HCT116 (cell line): ENCODE results near the gene ABHD12. TPM values are rescaled to one million over a fixed set of nuclear protein-coding genes. Genes with fewer than 3 reads are reported as not detected.

Experiments
- ATAC-seq: fragments of 200-7000 bp; cut with Tn5 transposase; 2 replicates; pipeline ENCODE4 v1.9.1; 2020; ENCODE audit warnings: mild to moderate bottlenecking, moderate library complexity
- BruUV-seq: library from RNA; stranded (reverse); fragments of 400-500 nt; replicated peaks from 2 replicates; lab custom pipeline; 2021; lab: Mats Ljungman, UMichigan
- CTCF ChIA-PET: fragments of 300-600 bp; sonication (Branson Sonifier 250); formaldehyde crosslinking; loops from one replicate; lab custom pipeline; 2021; ENCODE audit warnings: antibody characterized with exemption; lab: Charles Lee
- POLR2A ChIA-PET: fragments of 300-600, 350-600 bp; sonication (Branson Sonifier 250); formaldehyde crosslinking; loops from one replicate; lab custom pipeline; 2021; ENCODE audit warnings: antibody characterized with exemption; lab: Charles Lee
- RAD21 ChIA-PET, 2 experiments: fragments of 300-600 bp; sonication (Branson Sonifier 250); formaldehyde crosslinking; loops; one replicate each; lab custom pipeline; 2023; ENCODE audit warnings: low total read pairs in 2 of 2; ENCODE audit not compliant: uncharacterized antibody in 2 of 2, unreplicated experiment in 2 of 2, low non-redundant PET in 1 of 2; lab: Charles Lee
- DNase-seq: peaks from one replicate; pipeline ENCODE4 v3.0.0-alpha.2; 2010; ENCODE audit warnings: low read depth, low spot score
- H2AFZ ChIP-seq: fragments of 200-600 bp; shearing (Covaris generic), sonication (generic); 2 replicates; pipeline ENCODE4 v1.6.1; 2017; ENCODE audit warnings: low read depth, mixed run types, mixed read lengths, antibody characterized with exemption, low read length; ENCODE audit not compliant: poor library complexity, severe bottlenecking
- H3K27ac ChIP-seq: 2 replicates; pipeline ENCODE4 v1.5.1; 2012; ENCODE audit warnings: low read depth, low read length
- H3K27me3 ChIP-seq: fragments of 200-600 bp; sonication (generic); 2 replicates; pipeline ENCODE4 v1.6.1; 2016; ENCODE audit warnings: mixed run types, low read length, mixed read lengths; ENCODE audit not compliant: insufficient read depth
- H3K36me3 ChIP-seq, 2 experiments: fragments of 200-500 bp in 1 of 2; fragments of 200-600 bp in 1 of 2; sonication (Bioruptor generic) in 1 of 2; sonication (generic) in 1 of 2; 2 replicates each; pipeline versions ENCODE4 v1.5.1 to v1.6.1; 2014 to 2016; ENCODE audit warnings: low read length in 2 of 2, inconsistent platforms in 1 of 2, mixed read lengths in 1 of 2, mixed run types in 1 of 2; ENCODE audit not compliant: insufficient read depth in 2 of 2, control insufficient read depth in 1 of 2
- H3K4me1 ChIP-seq, 2 experiments: fragments of 200-600 bp in 1 of 2; sonication (generic) in 1 of 2; 2 replicates each; pipeline versions ENCODE4 v1.5.1 to v1.6.1; 2012 to 2017; ENCODE audit warnings: low read length in 2 of 2, inconsistent platforms in 1 of 2, mild to moderate bottlenecking in 1 of 2, mixed read lengths in 1 of 2, mixed run types in 1 of 2, moderate library complexity in 1 of 2; ENCODE audit not compliant: insufficient read depth in 2 of 2, control insufficient read depth in 1 of 2
- H3K4me2 ChIP-seq: fragments of 200-600 bp; sonication (generic); 2 replicates; pipeline ENCODE4 v1.6.1; 2017; ENCODE audit warnings: mixed run types, low read length, mixed read lengths
- H3K4me3 ChIP-seq, 2 experiments: fragments of 200-600 bp in 1 of 2; sonication (generic) in 1 of 2; replicated peaks in 1 of 2; 2 replicates each; pipeline ENCODE4 v1.5.1; 2011 to 2016; ENCODE audit warnings: low read length in 2 of 2, control low read depth in 1 of 2, low read depth in 1 of 2, mild to moderate bottlenecking in 1 of 2, mixed read lengths in 1 of 2, mixed run types in 1 of 2
- H3K79me2 ChIP-seq: fragments of 200-600 bp; sonication (generic); 2 replicates; pipeline ENCODE4 v1.6.1; 2017; ENCODE audit warnings: mild to moderate bottlenecking, mixed run types, low read length, moderate library complexity, mixed read lengths; ENCODE audit not compliant: insufficient read depth
- H3K9ac ChIP-seq: fragments of 200-600 bp; sonication (generic); 2 replicates; pipeline ENCODE4 v1.6.1; 2016; ENCODE audit warnings: low read length, mixed read lengths
- H3K9me2 ChIP-seq: fragments of 200-600 bp; sonication (generic), shearing (Covaris generic); 2 replicates; pipeline ENCODE4 v1.6.1; 2017; ENCODE audit warnings: mixed run types, mild to moderate bottlenecking, moderate library complexity; ENCODE audit not compliant: insufficient read depth
- H3K9me3 ChIP-seq, 2 experiments: fragments of 200-500 bp in 1 of 2; fragments of 200-600 bp in 1 of 2; sonication (Bioruptor generic) in 1 of 2; sonication (generic) in 1 of 2; 2 replicates each; pipeline ENCODE4 v1.6.1; 2014 to 2017; ENCODE audit warnings: low read length in 2 of 2, mixed read lengths in 2 of 2, inconsistent platforms in 1 of 2, low read depth in 1 of 2, mild to moderate bottlenecking in 1 of 2, mixed run types in 1 of 2, moderate library complexity in 1 of 2; ENCODE audit not compliant: control insufficient read depth in 1 of 2, insufficient read depth in 1 of 2
- H4K20me1 ChIP-seq: fragments of 200-600 bp; sonication (generic), shearing (Covaris generic); 2 replicates; pipeline ENCODE4 v1.6.1; 2017; ENCODE audit warnings: mixed run types, mild to moderate bottlenecking, moderate library complexity; ENCODE audit not compliant: insufficient read depth
- ELF1 ChIP-seq: IDR thresholded peaks from 2 replicates; pipeline ENCODE4 v1.6.1; 2012; ENCODE audit warnings: low read depth, borderline replicate concordance
- EZH2 ChIP-seq: fragments of 200-600 bp; sonication (generic); IDR thresholded peaks from 2 replicates; pipeline ENCODE4 v1.6.1; 2017; ENCODE audit warnings: antibody characterized with exemption, mixed run types
- EZH2phosphoT487 ChIP-seq: fragments of 200-600 bp; IDR thresholded peaks from 2 replicates; pipeline ENCODE4 v1.6.1; 2018; ENCODE audit warnings: antibody characterized with exemption, borderline replicate concordance
- FOSL1 ChIP-seq: IDR thresholded peaks from 2 replicates; pipeline ENCODE4 v1.6.1; 2012; ENCODE audit warnings: low read depth
- POLR2AphosphoS5 ChIP-seq: IDR thresholded peaks from 2 replicates; pipeline ENCODE4 v1.6.1; 2011; ENCODE audit warnings: mild to moderate bottlenecking, low read depth, low read length, moderate library complexity
- RAD21 ChIP-seq: IDR thresholded peaks from 2 replicates; pipeline ENCODE4 v1.6.1; 2012; ENCODE audit warnings: low read depth, mild to moderate bottlenecking
- SP1 ChIP-seq: IDR thresholded peaks from 2 replicates; pipeline ENCODE4 v1.6.1; 2012; ENCODE audit warnings: low read depth
- SRF ChIP-seq: IDR thresholded peaks from 2 replicates; pipeline ENCODE4 v1.6.1; 2012; ENCODE audit warnings: low read depth
- TCF7L2 ChIP-seq: IDR thresholded peaks from 2 replicates; pipeline ENCODE4 v1.7.0; 2011; ENCODE audit warnings: borderline replicate concordance, inconsistent platforms; ENCODE audit not compliant: insufficient read depth, insufficient read length; ENCODE audit errors: extremely low read depth
- ZNF274 ChIP-seq: fragments of 200-500 bp; sonication (Bioruptor generic); IDR thresholded peaks from 2 replicates; pipeline ENCODE4 v1.6.1; 2014; ENCODE audit warnings: mild to moderate bottlenecking, low read depth, low read length, inconsistent platforms
- intact Hi-C: fragments of 100-400 bp; cut with micrococcal nuclease; formaldehyde crosslinking; loops from 2 replicates; pipeline ENCODE4 v1.10.0; 2022
- total RNA-seq: library from RNA; stranded (reverse); gene quantifications from one replicate; pipeline ENCODE4 v1.2.1, GENCODE V29; 2021; ENCODE audit not compliant: unreplicated experiment
- TF ChIP-seq, protein P1 (sequence below): IDR thresholded peaks from 2 replicates; pipeline ENCODE4 v1.6.1; 2012
- TF ChIP-seq, protein P2 (sequence below): IDR thresholded peaks from 2 replicates; pipeline ENCODE4 v1.6.1; 2012; ENCODE audit warnings: low read depth
- TF ChIP-seq, protein P3 (sequence below), 3 experiments: fragments of 200-600 bp in 1 of 3; sonication (generic) in 1 of 3; IDR thresholded peaks in 2 of 3; conservative IDR thresholded peaks in 1 of 3; 2 replicates each; pipeline ENCODE4 v1.5.1; 2012 to 2017; ENCODE audit warnings: low read depth in 2 of 3, low read length in 2 of 3, antibody characterized with exemption in 1 of 3, borderline replicate concordance in 1 of 3, control low read depth in 1 of 3, mild to moderate bottlenecking in 1 of 3, mixed read lengths in 1 of 3, mixed run types in 1 of 3, moderate library complexity in 1 of 3; ENCODE audit not compliant: insufficient read depth in 1 of 3
- TF ChIP-seq, protein P4 (sequence below): IDR thresholded peaks from 2 replicates; pipeline ENCODE4 v1.6.1; 2011; ENCODE audit warnings: mild to moderate bottlenecking, low read length, moderate library complexity; ENCODE audit not compliant: insufficient replicate concordance; ENCODE audit errors: extremely low read depth
- TF ChIP-seq, protein P5 (sequence below): IDR thresholded peaks from 2 replicates; pipeline ENCODE4 v1.6.1; 2012

Gene ABHD12
- total RNA-seq, 1 experiment from 2014 or later = 31.7 TPM

DNA sequence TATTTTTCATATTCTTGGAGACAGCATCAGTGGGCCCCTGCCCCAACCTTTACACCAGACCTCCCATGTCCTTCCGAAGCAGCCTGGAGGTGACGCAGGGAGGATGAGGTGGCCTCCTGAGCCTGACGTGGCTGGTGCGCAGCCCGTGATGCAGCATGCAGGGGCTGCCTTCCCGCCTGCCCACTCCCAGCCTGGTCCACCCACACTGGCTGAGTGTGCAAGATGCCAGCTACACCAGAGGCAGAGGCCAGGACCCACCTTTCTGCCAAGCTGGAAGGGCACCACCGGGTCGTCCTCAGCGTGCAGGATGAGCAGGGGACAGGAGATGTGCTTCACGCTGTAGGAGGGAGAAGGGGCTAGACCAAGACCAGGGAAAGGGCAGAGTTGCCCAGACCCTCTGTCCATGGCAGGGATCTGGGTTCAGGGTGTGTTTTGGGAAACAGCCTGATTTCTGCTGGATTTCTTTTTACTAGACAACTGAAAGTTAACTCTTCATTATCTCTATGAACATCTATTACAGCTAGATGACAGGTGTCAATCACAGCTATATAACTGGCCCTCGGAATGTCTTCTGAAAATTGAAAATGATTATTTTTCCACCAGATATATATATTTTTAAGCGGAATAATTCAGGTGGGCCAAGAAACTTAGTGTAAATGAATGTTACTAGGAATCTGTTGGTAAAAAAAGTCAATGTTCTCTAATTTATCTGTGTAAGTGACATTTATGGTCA, 87.2 kb downstream of the ABHD12 start:
- no peak for DNase-seq
- Histone ChIP-seq H3K79me2 (no peaks in the 10 kb centered on the region), H3K4me3 (no peak overlapping the region), H2AFZ (no peak overlapping the region), H3K4me1 (peaks cover 25 to 26% of the 10 kb centered on the region in 2 experiments), H3K9me2 (no peaks in the 10 kb centered on the region), H3K27me3 (no peaks in the 10 kb centered on the region), H3K9me3 (no peaks in the 10 kb centered on the region), H3K9ac (no peak overlapping the region), H3K36me3 (no peaks in the 10 kb centered on the region; a peak in 1 of 4 replicates), H3K4me2 (no peak overlapping the region), H4K20me1 (no peaks in the 10 kb centered on the region), H3K27ac (no peak overlapping the region)
- ChIA-PET POLR2A (no interaction called here), RAD21 (no interaction called here), CTCF (no interaction called here)
- BruUV-seq = no TSS peak
- intact Hi-C loops = loop anchor here (10.0 kb wide), 2 partner anchors 49 to 271 kb away; no protein-coding TSS in a partner anchor
- TF ChIP-seq, protein P1, sequence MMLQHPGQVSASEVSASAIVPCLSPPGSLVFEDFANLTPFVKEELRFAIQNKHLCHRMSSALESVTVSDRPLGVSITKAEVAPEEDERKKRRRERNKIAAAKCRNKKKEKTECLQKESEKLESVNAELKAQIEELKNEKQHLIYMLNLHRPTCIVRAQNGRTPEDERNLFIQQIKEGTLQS = no peak
- TF ChIP-seq ZNF274 (no peak), FOSL1 (no peak), EZH2phosphoT487 (no peak), SP1 (no peak), RAD21 (no peak), EZH2 (no peak), ELF1 (no peak), SRF (no peak), POLR2AphosphoS5 (no peak), TCF7L2 (no peak)
- TF ChIP-seq, protein P2, sequence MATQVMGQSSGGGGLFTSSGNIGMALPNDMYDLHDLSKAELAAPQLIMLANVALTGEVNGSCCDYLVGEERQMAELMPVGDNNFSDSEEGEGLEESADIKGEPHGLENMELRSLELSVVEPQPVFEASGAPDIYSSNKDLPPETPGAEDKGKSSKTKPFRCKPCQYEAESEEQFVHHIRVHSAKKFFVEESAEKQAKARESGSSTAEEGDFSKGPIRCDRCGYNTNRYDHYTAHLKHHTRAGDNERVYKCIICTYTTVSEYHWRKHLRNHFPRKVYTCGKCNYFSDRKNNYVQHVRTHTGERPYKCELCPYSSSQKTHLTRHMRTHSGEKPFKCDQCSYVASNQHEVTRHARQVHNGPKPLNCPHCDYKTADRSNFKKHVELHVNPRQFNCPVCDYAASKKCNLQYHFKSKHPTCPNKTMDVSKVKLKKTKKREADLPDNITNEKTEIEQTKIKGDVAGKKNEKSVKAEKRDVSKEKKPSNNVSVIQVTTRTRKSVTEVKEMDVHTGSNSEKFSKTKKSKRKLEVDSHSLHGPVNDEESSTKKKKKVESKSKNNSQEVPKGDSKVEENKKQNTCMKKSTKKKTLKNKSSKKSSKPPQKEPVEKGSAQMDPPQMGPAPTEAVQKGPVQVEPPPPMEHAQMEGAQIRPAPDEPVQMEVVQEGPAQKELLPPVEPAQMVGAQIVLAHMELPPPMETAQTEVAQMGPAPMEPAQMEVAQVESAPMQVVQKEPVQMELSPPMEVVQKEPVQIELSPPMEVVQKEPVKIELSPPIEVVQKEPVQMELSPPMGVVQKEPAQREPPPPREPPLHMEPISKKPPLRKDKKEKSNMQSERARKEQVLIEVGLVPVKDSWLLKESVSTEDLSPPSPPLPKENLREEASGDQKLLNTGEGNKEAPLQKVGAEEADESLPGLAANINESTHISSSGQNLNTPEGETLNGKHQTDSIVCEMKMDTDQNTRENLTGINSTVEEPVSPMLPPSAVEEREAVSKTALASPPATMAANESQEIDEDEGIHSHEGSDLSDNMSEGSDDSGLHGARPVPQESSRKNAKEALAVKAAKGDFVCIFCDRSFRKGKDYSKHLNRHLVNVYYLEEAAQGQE = no peak
- TF ChIP-seq, protein P3, sequence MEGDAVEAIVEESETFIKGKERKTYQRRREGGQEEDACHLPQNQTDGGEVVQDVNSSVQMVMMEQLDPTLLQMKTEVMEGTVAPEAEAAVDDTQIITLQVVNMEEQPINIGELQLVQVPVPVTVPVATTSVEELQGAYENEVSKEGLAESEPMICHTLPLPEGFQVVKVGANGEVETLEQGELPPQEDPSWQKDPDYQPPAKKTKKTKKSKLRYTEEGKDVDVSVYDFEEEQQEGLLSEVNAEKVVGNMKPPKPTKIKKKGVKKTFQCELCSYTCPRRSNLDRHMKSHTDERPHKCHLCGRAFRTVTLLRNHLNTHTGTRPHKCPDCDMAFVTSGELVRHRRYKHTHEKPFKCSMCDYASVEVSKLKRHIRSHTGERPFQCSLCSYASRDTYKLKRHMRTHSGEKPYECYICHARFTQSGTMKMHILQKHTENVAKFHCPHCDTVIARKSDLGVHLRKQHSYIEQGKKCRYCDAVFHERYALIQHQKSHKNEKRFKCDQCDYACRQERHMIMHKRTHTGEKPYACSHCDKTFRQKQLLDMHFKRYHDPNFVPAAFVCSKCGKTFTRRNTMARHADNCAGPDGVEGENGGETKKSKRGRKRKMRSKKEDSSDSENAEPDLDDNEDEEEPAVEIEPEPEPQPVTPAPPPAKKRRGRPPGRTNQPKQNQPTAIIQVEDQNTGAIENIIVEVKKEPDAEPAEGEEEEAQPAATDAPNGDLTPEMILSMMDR (IDR thresholded peaks at IDR 0.05 in 2 of 3, conservative IDR thresholded peaks at IDR 0.05 in 1 of 3; ENCODE audit: borderline replicate concordance in 1 of 3, insufficient read depth in 1 of 3, low read depth in 2 of 3, low read length in 2 of 3) = no peak
- TF ChIP-seq, protein P4, sequence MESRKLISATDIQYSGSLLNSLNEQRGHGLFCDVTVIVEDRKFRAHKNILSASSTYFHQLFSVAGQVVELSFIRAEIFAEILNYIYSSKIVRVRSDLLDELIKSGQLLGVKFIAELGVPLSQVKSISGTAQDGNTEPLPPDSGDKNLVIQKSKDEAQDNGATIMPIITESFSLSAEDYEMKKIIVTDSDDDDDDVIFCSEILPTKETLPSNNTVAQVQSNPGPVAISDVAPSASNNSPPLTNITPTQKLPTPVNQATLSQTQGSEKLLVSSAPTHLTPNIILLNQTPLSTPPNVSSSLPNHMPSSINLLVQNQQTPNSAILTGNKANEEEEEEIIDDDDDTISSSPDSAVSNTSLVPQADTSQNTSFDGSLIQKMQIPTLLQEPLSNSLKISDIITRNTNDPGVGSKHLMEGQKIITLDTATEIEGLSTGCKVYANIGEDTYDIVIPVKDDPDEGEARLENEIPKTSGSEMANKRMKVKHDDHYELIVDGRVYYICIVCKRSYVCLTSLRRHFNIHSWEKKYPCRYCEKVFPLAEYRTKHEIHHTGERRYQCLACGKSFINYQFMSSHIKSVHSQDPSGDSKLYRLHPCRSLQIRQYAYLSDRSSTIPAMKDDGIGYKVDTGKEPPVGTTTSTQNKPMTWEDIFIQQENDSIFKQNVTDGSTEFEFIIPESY = no peak
- TF ChIP-seq, protein P5, sequence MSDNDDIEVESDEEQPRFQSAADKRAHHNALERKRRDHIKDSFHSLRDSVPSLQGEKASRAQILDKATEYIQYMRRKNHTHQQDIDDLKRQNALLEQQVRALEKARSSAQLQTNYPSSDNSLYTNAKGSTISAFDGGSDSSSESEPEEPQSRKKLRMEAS = no peak
- no peak for ATAC-seq
